ENCODE data around the gene TRIO.

TRIO gene

GRCh38 chr5:14443671-14444093 lies 300.5 kb downstream of the TRIO start (continued):
- TF ChIP-seq ZBTB26 (tag by site-specific recombination; optimal IDR thresholded peaks at IDR 0.05) (no peak), ZNF544 (tag by site-specific recombination; IDR thresholded peaks at IDR 0.05) (no peak), ZNF169 (tag by site-specific recombination; IDR thresholded peaks at IDR 0.05) (no peak), SP2 (tag by site-specific recombination; IDR thresholded peaks at IDR 0.05) (no peak), ZNF692 (tag by site-specific recombination; IDR thresholded peaks at IDR 0.05) (no peak), ZNF548 (tag by site-specific recombination; IDR thresholded peaks at IDR 0.05) (no peak), ZNF658 (tag by site-specific recombination; IDR thresholded peaks at IDR 0.05) (no peak), ZNF362 (tag by site-specific recombination; IDR thresholded peaks at IDR 0.05) (no peak), ZNF292 (tag by site-specific recombination; IDR thresholded peaks at IDR 0.05; ENCODE audit: borderline replicate concordance, low read depth) (no peak), MZF1 (tag by site-specific recombination; IDR thresholded peaks at IDR 0.05; ENCODE audit: borderline replicate concordance) (peak; percentile 84; the same call in 1 of the 2 replicates), KLF9 (tag by site-specific recombination; IDR thresholded peaks at IDR 0.05; ENCODE audit: low read depth) (no peak), ZNF629 (tag by site-specific recombination; IDR thresholded peaks at IDR 0.05) (peak; percentile 57; the same call in 1 of the 2 replicates), ZNF518A (tag by site-specific recombination; conservative IDR thresholded peaks at IDR 0.05; ENCODE audit: low read depth) (no peak), ZNF350 (tag by site-specific recombination; IDR thresholded peaks at IDR 0.05) (no peak), SETDB1 (IDR thresholded peaks at IDR 0.05; ENCODE audit: insufficient read length, low read length) (no peak), PATZ1 (tag by site-specific recombination; IDR thresholded peaks at IDR 0.05) (no peak), ATF2 (tag by site-specific recombination; IDR thresholded peaks at IDR 0.05; ENCODE audit: low read depth) (no peak), SCRT2 (tag by site-specific recombination; IDR thresholded peaks at IDR 0.05) (no peak), CTCF (tag by site-specific recombination; IDR thresholded peaks at IDR 0.05) (no peak), ZNF175 (tag by site-specific recombination; IDR thresholded peaks at IDR 0.05) (no peak)
- TF ChIP-seq, protein P1, sequence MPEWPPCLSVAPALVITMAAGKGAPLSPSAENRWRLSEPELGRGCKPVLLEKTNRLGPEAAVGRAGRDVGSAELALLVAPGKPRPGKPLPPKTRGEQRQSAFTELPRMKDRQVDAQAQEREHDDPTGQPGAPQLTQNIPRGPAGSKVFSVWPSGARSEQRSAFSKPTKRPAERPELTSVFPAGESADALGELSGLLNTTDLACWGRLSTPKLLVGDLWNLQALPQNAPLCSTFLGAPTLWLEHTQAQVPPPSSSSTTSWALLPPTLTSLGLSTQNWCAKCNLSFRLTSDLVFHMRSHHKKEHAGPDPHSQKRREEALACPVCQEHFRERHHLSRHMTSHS (tag by site-specific recombination; IDR thresholded peaks at IDR 0.05) = no peak
